ENCODE results near the gene TLL2. TPM values are rescaled to one million over a fixed set of nuclear protein-coding genes. Genes with fewer than 3 reads are reported as not detected.

TLL2 gene
- total and polyA plus RNA-seq, 7 experiments from 2014 or later: 0.24 TPM; not detected in 6

DNA sequence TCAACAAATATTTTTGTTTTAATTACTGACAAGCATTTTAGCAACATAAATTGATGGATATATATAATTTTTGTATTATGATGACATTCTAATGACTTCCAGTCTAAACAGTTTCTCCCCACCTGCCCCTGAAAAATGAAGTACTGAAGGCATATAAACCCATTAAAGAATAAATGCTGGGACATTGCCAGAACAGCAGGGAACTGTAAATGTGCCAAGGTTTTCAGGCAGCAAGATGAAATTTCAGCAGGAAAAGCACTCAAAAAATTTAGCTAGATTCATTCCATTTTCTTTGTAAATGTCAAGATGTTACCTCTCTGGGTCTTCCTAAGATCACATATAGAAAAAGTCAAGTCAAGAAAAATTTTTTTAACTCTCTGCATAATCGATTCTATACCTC is 11.0 kb upstream of the TLL2 start:
- H3K9me3 Mint-ChIP-seq: no peaks in the 10 kb centered on the region
- no peaks in the 10 kb centered on the region for H3K4me1 Mint-ChIP-seq
- DNase-seq: no peak
- Histone ChIP-seq H3K27ac (ENCODE audit: low read depth, low read length) (no peak overlapping the region), H3K4me1 (ENCODE audit: control insufficient read depth in 2 of 2, insufficient read depth in 2 of 2, low read length in 2 of 2) (no peaks in the 10 kb centered on the region), H3K4me3 (ENCODE audit: low read length) (no peak overlapping the region), H3K36me3 (ENCODE audit: control insufficient read depth in 2 of 3, insufficient read depth in 3 of 3, low read length in 3 of 3) (peaks cover 7 to 57% (median 22%) of the 10 kb centered on the region in 3 experiments), H3K9me3 (ENCODE audit: control insufficient read depth in 2 of 3, low read length in 3 of 3) (no peaks in the 10 kb centered on the region), H3K27me3 (ENCODE audit: control insufficient read depth in 2 of 2, insufficient read depth in 2 of 2, low read length in 2 of 2) (no peaks in the 10 kb centered on the region)
- ChIA-PET CTCF (no interaction called here), POLR2A (interaction anchor here (1.0 kb wide), 1 partner anchor 10 kb away, joined by 3 read pairs; no protein-coding TSS in a partner anchor)
- no peak for ATAC-seq
- no peaks in the 10 kb centered on the region for H3K27me3 Mint-ChIP-seq
- H3K27ac Mint-ChIP-seq: no peak overlapping the region
- H3K36me3 Mint-ChIP-seq: peaks cover 14 to 75% (median 58%) of the 10 kb centered on the region in 5 donors
- intact Hi-C loops (cut with micrococcal nuclease): no loop called here
- no peak overlapping the region for H3K4me3 Mint-ChIP-seq

DNA sequence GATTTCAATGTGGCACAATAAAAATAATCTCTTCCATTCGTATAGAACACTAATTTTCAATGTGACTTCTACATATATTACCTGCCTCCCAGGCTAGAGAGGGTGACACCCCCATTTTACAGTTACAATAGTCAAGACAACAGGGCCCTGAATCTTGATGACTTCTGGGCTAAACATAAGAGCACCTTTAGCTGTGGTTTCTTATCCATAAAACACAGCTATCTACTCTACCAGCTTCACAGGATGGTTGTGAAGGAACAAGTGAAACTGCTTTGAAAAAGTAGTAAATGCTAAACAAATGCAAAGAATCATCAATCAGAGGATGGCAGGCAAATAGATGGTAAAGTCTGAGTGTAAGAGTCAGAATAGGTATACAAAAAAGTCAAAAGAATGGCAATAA is 3.6 kb upstream of the TLL2 start:
- no peak for ATAC-seq
- Histone ChIP-seq H3K27ac (ENCODE audit: low read depth, low read length) (no peak overlapping the region), H3K4me1 (ENCODE audit: control insufficient read depth in 2 of 2, insufficient read depth in 2 of 2, low read length in 2 of 2) (peaks cover 0 to 9% of the 10 kb centered on the region in 2 donors), H3K36me3 (ENCODE audit: control insufficient read depth in 2 of 3, insufficient read depth in 3 of 3, low read length in 3 of 3) (peaks cover 7 to 15% (median 12%) of the 10 kb centered on the region in 3 experiments), H3K27me3 (ENCODE audit: control insufficient read depth in 2 of 2, insufficient read depth in 2 of 2, low read length in 2 of 2) (no peaks in the 10 kb centered on the region), H3K4me3 (ENCODE audit: low read length) (no peak overlapping the region), H3K9me3 (ENCODE audit: control insufficient read depth in 2 of 3, low read length in 3 of 3) (no peaks in the 10 kb centered on the region)
- intact Hi-C loops (cut with micrococcal nuclease): loop anchor here (5.0 to 10.0 kb wide), 2 partner anchors 205 to 472 kb away; partner anchors contain the start of genes CCNJ (in 1 of the 2) and PIK3AP1 (in 1 of the 2)
- H3K9me3 Mint-ChIP-seq: peaks cover 0 to 2% (median 0%) of the 10 kb centered on the region in 11 donors
- no peak overlapping the region for H3K4me3 Mint-ChIP-seq
- no peak for DNase-seq
- H3K4me1 Mint-ChIP-seq: peaks cover 5 to 20% (median 14%) of the 10 kb centered on the region in 7 donors
- peaks cover 20 to 34% (median 20%) of the 10 kb centered on the region in 5 donors for H3K27me3 Mint-ChIP-seq
- POLR2A ChIA-PET: interaction anchor here (0.6 kb wide), 1 partner anchor 11 kb away, joined by 3 read pairs; no protein-coding TSS in a partner anchor
- H3K36me3 Mint-ChIP-seq: peaks cover 6 to 25% (median 16%) of the 10 kb centered on the region in 5 donors
- H3K27ac Mint-ChIP-seq: no peak overlapping the region
- CTCF ChIA-PET: no interaction called here

DNA sequence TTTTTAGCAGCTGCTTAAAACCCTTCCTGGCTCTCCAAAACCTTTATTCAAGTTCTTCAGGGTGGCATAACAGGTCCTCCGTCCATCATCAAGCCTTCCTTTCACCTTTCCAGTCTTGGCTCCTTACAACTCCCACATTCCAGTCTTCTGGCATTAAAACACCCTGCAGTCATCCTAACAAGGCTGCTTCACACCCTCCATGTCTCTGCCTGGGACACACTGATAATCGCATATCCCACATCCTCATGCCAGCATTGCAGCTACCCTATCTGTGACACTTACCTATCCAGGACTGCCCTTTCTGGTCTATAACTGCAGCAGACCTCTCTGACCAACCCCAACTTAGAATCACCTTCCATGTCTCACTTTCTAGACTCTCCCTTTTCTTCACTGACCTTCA is 2.6 kb upstream of the TLL2 start:
- Histone ChIP-seq H3K4me3 (ENCODE audit: low read length) (no peak overlapping the region), H3K9me3 (ENCODE audit: control insufficient read depth in 2 of 3, low read length in 3 of 3) (no peaks in the 10 kb centered on the region), H3K36me3 (ENCODE audit: control insufficient read depth in 2 of 3, insufficient read depth in 3 of 3, low read length in 3 of 3) (peaks cover 5 to 6% (median 6%) of the 10 kb centered on the region in 3 experiments), H3K27me3 (ENCODE audit: control insufficient read depth in 2 of 2, insufficient read depth in 2 of 2, low read length in 2 of 2) (peaks cover 0 to 5% of the 10 kb centered on the region in 2 donors), H3K4me1 (ENCODE audit: control insufficient read depth in 2 of 2, insufficient read depth in 2 of 2, low read length in 2 of 2) (peaks cover 0 to 9% of the 10 kb centered on the region in 2 donors), H3K27ac (ENCODE audit: low read depth, low read length) (no peak overlapping the region)
- ChIA-PET CTCF (no interaction called here), POLR2A (no interaction called here)
- Mint-ChIP-seq H3K27ac (peak overlapping the region in 1 of 9 donors; percentile 12), H3K27me3 (peaks cover 26 to 44% (median 30%) of the 10 kb centered on the region in 5 donors), H3K36me3 (peaks cover 6 to 15% (median 8%) of the 10 kb centered on the region in 5 donors), H3K4me3 (peak overlapping the region in 2 of 10 donors; percentile 9 to 43), H3K4me1 (peaks cover 8 to 24% (median 18%) of the 10 kb centered on the region in 7 donors), H3K9me3 (peaks cover 0 to 2% (median 0%) of the 10 kb centered on the region in 11 donors)
- intact Hi-C loops (cut with micrococcal nuclease): loop anchor here (5.0 to 10.0 kb wide), 2 partner anchors 206 to 472 kb away; partner anchors contain the start of genes CCNJ (in 1 of the 2) and PIK3AP1 (in 1 of the 2)
- ATAC-seq (no peak), DNase-seq (no peak)

DNA sequence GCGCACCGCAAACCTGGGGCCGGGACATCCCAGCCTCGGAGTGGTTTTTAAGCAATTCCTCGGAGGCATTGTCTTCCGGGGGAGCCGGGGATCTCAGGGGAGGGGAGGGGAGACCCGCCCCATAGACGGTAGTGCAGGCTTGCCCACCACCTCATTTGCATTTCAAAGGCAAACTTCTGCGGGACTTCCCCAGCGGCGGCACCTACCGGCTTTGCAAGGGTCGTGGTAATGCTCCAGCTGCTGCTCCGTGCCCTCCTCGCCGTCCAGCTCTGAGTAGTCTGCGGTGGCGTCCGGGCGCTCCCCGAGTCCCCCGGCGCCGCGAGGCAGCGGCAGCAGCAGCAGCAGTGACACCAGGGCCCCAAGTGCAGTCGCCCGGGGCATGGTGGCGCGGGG is 425 bp downstream of the TLL2 start:
- H3K4me1 Mint-ChIP-seq: peaks cover 8 to 24% (median 18%) of the 10 kb centered on the region in 7 donors
- intact Hi-C loops (cut with micrococcal nuclease): loop anchor here in 1 of 2 donors (2.0 to 10.0 kb wide), 4 partner anchors 74 to 468 kb away; partner anchors contain the start of genes CCNJ and TM9SF3
- H3K4me3 Mint-ChIP-seq: peak overlapping the region in 9 of 10 donors; percentile 36 to 86 (median 79)
- H3K27me3 Mint-ChIP-seq: peaks cover 29 to 65% (median 36%) of the 10 kb centered on the region in 5 donors
- H3K4me1 ChIP-seq (ENCODE audit: control insufficient read depth in 2 of 2, insufficient read depth in 2 of 2, low read length in 2 of 2): peaks cover 0 to 9% of the 10 kb centered on the region in 2 donors
- H3K9me3 Mint-ChIP-seq: peaks cover 0 to 2% (median 0%) of the 10 kb centered on the region in 11 donors
- ChIA-PET CTCF (no interaction called here), POLR2A (no interaction called here)
- no peaks in the 10 kb centered on the region for H3K9me3 ChIP-seq (ENCODE audit: control insufficient read depth in 2 of 3, low read length in 3 of 3)
- peak in 4 of 9 donors; percentile 6 to 42 (median 16) for DNase-seq
- no peak overlapping the region for H3K27ac Mint-ChIP-seq
- H3K27ac ChIP-seq (ENCODE audit: low read depth, low read length): no peak overlapping the region
- H3K36me3 ChIP-seq (ENCODE audit: control insufficient read depth in 2 of 3, insufficient read depth in 3 of 3, low read length in 3 of 3): no peaks in the 10 kb centered on the region
- H3K36me3 Mint-ChIP-seq: peaks cover 0 to 3% (median 0%) of the 10 kb centered on the region in 5 donors
- peaks cover 0 to 6% of the 10 kb centered on the region in 2 donors for H3K27me3 ChIP-seq (ENCODE audit: control insufficient read depth in 2 of 2, insufficient read depth in 2 of 2, low read length in 2 of 2)
- peak; percentile 54 for ATAC-seq
- H3K4me3 ChIP-seq (ENCODE audit: low read length): peak overlapping the region; percentile 48

DNA sequence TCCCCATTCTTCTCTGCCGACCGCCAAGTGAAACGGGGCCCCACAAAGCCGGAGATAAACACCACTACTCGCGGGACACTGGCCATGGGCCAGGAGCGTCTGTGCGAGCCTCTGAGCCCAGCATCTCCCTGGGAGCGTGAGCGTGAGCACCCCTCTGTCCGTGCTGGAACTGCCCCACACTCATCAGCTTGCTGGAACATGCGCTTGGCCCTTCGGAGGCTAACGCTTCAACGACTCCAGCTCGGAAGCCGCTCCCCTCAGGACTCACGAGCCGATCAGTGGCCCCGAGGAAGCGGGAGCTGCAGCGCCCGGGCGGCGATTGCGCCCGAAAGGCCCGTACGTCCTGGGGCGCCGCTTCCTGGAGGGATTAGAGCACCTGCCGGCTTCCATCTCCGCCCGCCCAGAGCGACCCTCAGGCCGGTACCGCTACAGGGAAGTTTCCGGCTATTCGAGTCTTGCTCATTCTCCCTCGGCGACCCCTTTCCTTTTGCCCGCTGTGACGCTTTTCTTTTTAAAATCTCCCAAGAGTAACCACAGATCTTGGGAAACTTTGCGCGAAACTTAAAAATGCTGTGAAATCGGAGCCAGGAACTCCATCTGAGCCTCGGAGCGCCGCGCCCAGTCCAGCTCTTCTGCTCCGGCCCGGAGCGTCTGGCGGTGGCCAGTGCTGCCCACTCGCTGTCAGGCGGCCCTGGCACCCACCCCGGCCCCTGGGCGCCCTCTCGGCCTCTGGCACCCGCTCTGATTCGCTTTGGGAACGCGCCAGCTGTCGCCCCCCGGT is 1.0 kb downstream of the TLL2 start:
- no peaks in the 10 kb centered on the region for H3K9me3 ChIP-seq (ENCODE audit: control insufficient read depth in 2 of 3, low read length in 3 of 3)
- ChIA-PET POLR2A (no interaction called here), CTCF (no interaction called here)
- no peak overlapping the region for H3K27ac ChIP-seq (ENCODE audit: low read depth, low read length)
- ATAC-seq (no peak), DNase-seq (no peak)
- peaks cover 0 to 3% (median 0%) of the 10 kb centered on the region in 5 donors for H3K36me3 Mint-ChIP-seq
- peaks cover 29 to 65% (median 36%) of the 10 kb centered on the region in 5 donors for H3K27me3 Mint-ChIP-seq
- no peak overlapping the region for H3K27ac Mint-ChIP-seq
- H3K4me3 ChIP-seq (ENCODE audit: low read length): peak overlapping the region; percentile 48
- H3K36me3 ChIP-seq (ENCODE audit: control insufficient read depth in 2 of 3, insufficient read depth in 3 of 3, low read length in 3 of 3): no peaks in the 10 kb centered on the region
- peaks cover 8 to 24% (median 18%) of the 10 kb centered on the region in 7 donors for H3K4me1 Mint-ChIP-seq
- peaks cover 0 to 6% of the 10 kb centered on the region in 2 donors for H3K27me3 ChIP-seq (ENCODE audit: control insufficient read depth in 2 of 2, insufficient read depth in 2 of 2, low read length in 2 of 2)
- H3K9me3 Mint-ChIP-seq: peaks cover 0 to 2% (median 0%) of the 10 kb centered on the region in 11 donors
- peaks cover 0 to 9% of the 10 kb centered on the region in 2 donors for H3K4me1 ChIP-seq (ENCODE audit: control insufficient read depth in 2 of 2, insufficient read depth in 2 of 2, low read length in 2 of 2)
- intact Hi-C loops (cut with micrococcal nuclease): loop anchor here in 1 of 2 donors (2.0 to 10.0 kb wide), 4 partner anchors 74 to 468 kb away; partner anchors contain the start of genes CCNJ and TM9SF3
- peak overlapping the region; percentile 75 to 86 (median 80) for H3K4me3 Mint-ChIP-seq

DNA sequence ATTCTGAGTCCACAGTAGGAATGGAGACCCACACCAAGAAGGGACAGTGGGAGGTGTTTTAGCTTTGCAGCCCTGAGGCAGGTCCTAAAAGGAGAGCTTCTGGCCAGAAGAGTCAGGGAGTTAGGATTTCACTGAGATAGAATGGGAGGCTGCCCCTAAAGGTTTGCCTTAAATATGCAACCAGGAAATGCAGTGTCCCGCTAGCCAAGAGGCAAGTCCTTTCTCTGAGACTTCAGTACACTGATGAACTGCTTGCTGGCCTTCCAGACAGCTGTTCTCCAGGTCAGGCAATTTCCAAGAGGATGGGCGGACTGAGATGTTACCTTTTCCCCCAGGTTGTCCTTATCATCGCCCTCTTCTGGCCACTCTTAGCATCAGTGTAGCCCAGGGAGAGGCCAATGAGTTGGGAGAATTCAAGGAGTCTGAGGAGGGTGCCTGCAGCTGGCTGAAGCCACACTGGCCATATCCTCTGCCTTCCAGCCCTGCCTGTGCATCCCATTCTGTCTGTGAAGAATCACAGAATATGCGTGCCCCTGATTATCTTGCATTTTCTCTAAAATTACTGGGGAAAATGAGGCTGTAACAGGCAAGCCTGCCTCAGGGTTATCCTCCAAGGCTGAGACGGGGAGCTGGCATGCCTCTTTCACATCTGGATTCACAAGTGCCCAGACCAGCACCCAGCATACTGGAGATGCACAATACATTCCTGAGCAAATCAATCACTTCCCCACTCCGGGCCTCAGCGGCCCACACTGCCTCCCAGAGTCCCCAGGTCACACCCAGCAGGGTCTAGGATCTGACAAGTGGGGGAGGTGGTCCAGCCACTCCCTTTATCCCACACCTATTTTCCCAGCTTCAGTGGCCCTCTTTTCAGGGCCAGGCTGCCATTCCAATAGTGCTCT is 2.4 kb downstream of the TLL2 start:
- H3K4me3 ChIP-seq (ENCODE audit: low read length): no peak overlapping the region
- CTCF ChIA-PET: interaction anchor here (1.9 kb wide), 1 partner anchor 13 kb away, joined by 6 read pairs; no protein-coding TSS in a partner anchor
- Mint-ChIP-seq H3K9me3 (peaks cover 0 to 2% (median 0%) of the 10 kb centered on the region in 11 donors), H3K27ac (peak overlapping the region in 1 of 9 donors; percentile 4), H3K4me1 (peaks cover 8 to 24% (median 18%) of the 10 kb centered on the region in 7 donors), H3K27me3 (peaks cover 29 to 61% (median 36%) of the 10 kb centered on the region in 5 donors), H3K4me3 (peak overlapping the region in 6 of 10 donors; percentile 46 to 86 (median 78)), H3K36me3 (peaks cover 0 to 3% (median 0%) of the 10 kb centered on the region in 5 donors)
- intact Hi-C loops (cut with micrococcal nuclease): loop anchor here (1.0 to 10.0 kb wide), 2 partner anchors 115 to 466 kb away; partner anchors contain the start of gene CCNJ (in 1 of the 2)
- peaks cover 0 to 9% of the 10 kb centered on the region in 2 donors for H3K4me1 ChIP-seq (ENCODE audit: control insufficient read depth in 2 of 2, insufficient read depth in 2 of 2, low read length in 2 of 2)
- peaks cover 0 to 6% of the 10 kb centered on the region in 2 donors for H3K27me3 ChIP-seq (ENCODE audit: control insufficient read depth in 2 of 2, insufficient read depth in 2 of 2, low read length in 2 of 2)
- H3K27ac ChIP-seq (ENCODE audit: low read depth, low read length): no peak overlapping the region
- no peaks in the 10 kb centered on the region for H3K9me3 ChIP-seq (ENCODE audit: control insufficient read depth in 2 of 3, low read length in 3 of 3)
- POLR2A ChIA-PET: interaction anchor here (0.6 kb wide), 1 partner anchor 1215 kb away, joined by 3 read pairs; no protein-coding TSS in a partner anchor
- DNase-seq: peak in 1 of 9 donors; percentile 14
- H3K36me3 ChIP-seq (ENCODE audit: control insufficient read depth in 2 of 3, insufficient read depth in 3 of 3, low read length in 3 of 3): no peaks in the 10 kb centered on the region
- no peak for ATAC-seq
